HAP-1 (cell line): ENCODE results near the gene NCBP2.

Experiments
- DNase-seq, 2 experiments: peaks; one replicate each; pipeline ENCODE4 v3.0.0-alpha.2; 2016 to 2020; ENCODE audit warnings: low spot score in 2 of 2
- H3K27me3 ChIP-seq: fragments of 250-450 bp; sonication (Bioruptor Pico); 2 replicates; pipeline ENCODE4 v1.5.1; 2020; ENCODE audit warnings: low read depth, mild to moderate bottlenecking, moderate library complexity
- H3K36me3 ChIP-seq: fragments of 250-450 bp; sonication (Bioruptor Pico); replicated peaks from 2 replicates; pipeline ENCODE4 v1.5.1; 2020; ENCODE audit warnings: mild to moderate bottlenecking
- H3K4me1 ChIP-seq: fragments of 250-450 bp; sonication (Bioruptor Pico); 2 replicates; pipeline ENCODE4 v1.5.1; 2020; ENCODE audit warnings: mild to moderate bottlenecking
- H3K4me3 ChIP-seq: fragments of 250-450 bp; sonication (Bioruptor Pico); 2 replicates; pipeline ENCODE4 v1.5.1; 2020; ENCODE audit warnings: mild to moderate bottlenecking, moderate library complexity
- H3K9me3 ChIP-seq: fragments of 250-450 bp; sonication (Bioruptor Pico); 2 replicates; pipeline ENCODE4 v1.5.1; 2020; ENCODE audit warnings: mild to moderate bottlenecking, moderate library complexity
- in situ Hi-C: fragments of 300-500 bp; cut with MboI; formaldehyde crosslinking; loops from 3 replicates; pipeline ENCODE4 v1.14.3; 2020; ENCODE audit warnings: low sequenced_read_pairs, inconsistent platforms, mixed read lengths

Gene NCBP2

GRCh38 chr3:196942226-196942914 is at the start of gene NCBP2:
NCBP2 (minus strand) TSS chr3:196942528; CDS start chr3:196942503, 25 bp downstream.
- Histone ChIP-seq H3K9me3 (no peaks in the 10 kb centered on the region), H3K27me3 (no peaks in the 10 kb centered on the region), H3K36me3 (peaks cover 38% of the 10 kb centered on the region), H3K4me1 (peaks cover 20% of the 10 kb centered on the region), H3K4me3 (peak within 1 kb of the TSS; percentile 92)
- in situ Hi-C loops = no loop called here
- peak; percentile 92 to 99 for DNase-seq

- in situ Hi-C loops = no loop called here
- no peaks in the 10 kb centered on the region for H3K9me3 ChIP-seq
- peak in 1 of 2 experiments; percentile 5 for DNase-seq
- H3K36me3 ChIP-seq = no peaks in the 10 kb centered on the region
- H3K4me1 ChIP-seq = no peaks in the 10 kb centered on the region
- H3K4me3 ChIP-seq = no peak overlapping the region
- no peaks in the 10 kb centered on the region for H3K27me3 ChIP-seq
Observed at GRCh38 chr3:196991581-196992460, 49.5 kb upstream of the NCBP2 start.

- Histone ChIP-seq H3K36me3 (no peaks in the 10 kb centered on the region), H3K4me3 (no peak overlapping the region), H3K9me3 (no peaks in the 10 kb centered on the region), H3K4me1 (no peaks in the 10 kb centered on the region), H3K27me3 (no peaks in the 10 kb centered on the region)
- peak in 1 of 2 experiments; percentile 5 for DNase-seq
- in situ Hi-C loops = no loop called here
Observed at GRCh38 chr3:196990601-196991007, 48.3 kb upstream of the NCBP2 start.

- no peaks in the 10 kb centered on the region for H3K36me3 ChIP-seq
- H3K27me3 ChIP-seq = no peaks in the 10 kb centered on the region
- H3K9me3 ChIP-seq = no peaks in the 10 kb centered on the region
- peak in 1 of 2 experiments; percentile 10 for DNase-seq
- in situ Hi-C loops = no loop called here
- H3K4me3 ChIP-seq = no peak overlapping the region
- H3K4me1 ChIP-seq = no peaks in the 10 kb centered on the region
Observed at GRCh38 chr3:196989721-196990262, 47.5 kb upstream of the NCBP2 start.

- in situ Hi-C loops = no loop called here
- DNase-seq = peak in 1 of 2 experiments; percentile 52
- H3K27me3 ChIP-seq = no peaks in the 10 kb centered on the region
Observed at GRCh38 chr3:196988241-196989029, 46.1 kb upstream of the NCBP2 start.

GRCh38 chr3:196987022-196987421 is 44.7 kb upstream of the NCBP2 start:
- Histone ChIP-seq H3K4me3 (no peak overlapping the region), H3K4me1 (no peaks in the 10 kb centered on the region), H3K36me3 (no peaks in the 10 kb centered on the region), H3K27me3 (no peaks in the 10 kb centered on the region), H3K9me3 (no peaks in the 10 kb centered on the region)
- in situ Hi-C loops = no loop called here
- peak in 1 of 2 experiments; percentile 4 for DNase-seq

More at GRCh38 chr3:196988241-196989029, 46.1 kb upstream of the NCBP2 start:
- Histone ChIP-seq H3K9me3 (no peaks in the 10 kb centered on the region), H3K4me3 (no peak overlapping the region), H3K36me3 (no peaks in the 10 kb centered on the region), H3K4me1 (no peaks in the 10 kb centered on the region)

GRCh38 chr3:196985954-196986885 is 43.9 kb upstream of the NCBP2 start:
- H3K27me3 ChIP-seq = no peaks in the 10 kb centered on the region
- no peaks in the 10 kb centered on the region for H3K9me3 ChIP-seq
- H3K36me3 ChIP-seq = no peaks in the 10 kb centered on the region
- H3K4me1 ChIP-seq = no peaks in the 10 kb centered on the region
- in situ Hi-C loops = no loop called here
- DNase-seq = no peak
- no peak overlapping the region for H3K4me3 ChIP-seq

- Histone ChIP-seq H3K36me3 (no peaks in the 10 kb centered on the region), H3K4me1 (no peaks in the 10 kb centered on the region), H3K4me3 (no peak overlapping the region), H3K9me3 (no peaks in the 10 kb centered on the region), H3K27me3 (no peaks in the 10 kb centered on the region)
- no peak for DNase-seq
- in situ Hi-C loops = no loop called here
Observed at GRCh38 chr3:196985298-196985697, 43.0 kb upstream of the NCBP2 start.

- no peaks in the 10 kb centered on the region for H3K4me1 ChIP-seq
- in situ Hi-C loops = no loop called here
- no peaks in the 10 kb centered on the region for H3K27me3 ChIP-seq
- H3K36me3 ChIP-seq = no peaks in the 10 kb centered on the region
- no peak overlapping the region for H3K4me3 ChIP-seq
- no peak for DNase-seq
- no peaks in the 10 kb centered on the region for H3K9me3 ChIP-seq
Observed at GRCh38 chr3:196983186-196983585, 40.9 kb upstream of the NCBP2 start.

- Histone ChIP-seq H3K4me1 (no peaks in the 10 kb centered on the region), H3K27me3 (no peaks in the 10 kb centered on the region), H3K36me3 (no peaks in the 10 kb centered on the region), H3K9me3 (no peaks in the 10 kb centered on the region), H3K4me3 (no peak overlapping the region)
- DNase-seq = no peak
- in situ Hi-C loops = no loop called here
Observed at GRCh38 chr3:196981657-196982056, 39.3 kb upstream of the NCBP2 start.

GRCh38 chr3:196979545-196979944 is 37.2 kb upstream of the NCBP2 start:
- Histone ChIP-seq H3K4me3 (no peak overlapping the region), H3K27me3 (no peaks in the 10 kb centered on the region), H3K36me3 (no peaks in the 10 kb centered on the region), H3K4me1 (no peaks in the 10 kb centered on the region), H3K9me3 (no peaks in the 10 kb centered on the region)
- DNase-seq = no peak
- in situ Hi-C loops = no loop called here

- Histone ChIP-seq H3K4me3 (no peak overlapping the region), H3K4me1 (no peaks in the 10 kb centered on the region), H3K9me3 (no peaks in the 10 kb centered on the region), H3K36me3 (no peaks in the 10 kb centered on the region), H3K27me3 (no peaks in the 10 kb centered on the region)
- no peak for DNase-seq
- in situ Hi-C loops = no loop called here
Observed at GRCh38 chr3:196976941-196977340, 34.6 kb upstream of the NCBP2 start.
